HL-60 (cell line): ENCODE results near the gene COL25A1.

Source experiments
- POLR2AphosphoS5 ChIP-seq: IDR thresholded peaks from 2 replicates; pipeline ENCODE4 v1.6.1; 2012; ENCODE audit warnings: low read depth
- TF ChIP-seq, protein P1 (sequence below): IDR thresholded peaks from one replicate; pipeline ENCODE4 v1.5.1; 2011; ENCODE audit warnings: low read length, control low read depth, inconsistent platforms; ENCODE audit not compliant: insufficient read depth
- TF ChIP-seq, protein P2 (sequence below): IDR thresholded peaks from 2 replicates; pipeline ENCODE4 v1.6.1; 2012; ENCODE audit warnings: low read depth; ENCODE audit not compliant: insufficient replicate concordance

DNA sequence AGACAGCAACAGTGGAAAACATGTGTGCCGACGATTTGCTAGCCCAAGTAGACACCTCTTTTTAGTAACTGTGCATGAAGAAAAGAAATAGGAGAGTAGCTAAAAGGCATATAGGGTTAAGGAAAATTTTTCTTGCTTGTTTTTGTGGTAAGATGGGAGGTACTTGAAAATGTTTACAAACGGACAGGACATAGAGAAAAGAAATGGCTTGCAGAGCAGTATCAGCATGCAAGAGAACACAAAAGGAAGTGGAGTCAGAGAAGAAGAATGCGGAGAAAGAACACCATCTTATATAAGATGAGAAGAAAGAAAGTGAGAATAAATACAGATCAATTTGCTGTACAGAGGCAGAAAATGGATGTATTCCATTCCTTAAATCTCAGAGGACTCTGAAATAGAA lies 275.9 kb downstream of the COL25A1 start:
- TF ChIP-seq, protein P1, sequence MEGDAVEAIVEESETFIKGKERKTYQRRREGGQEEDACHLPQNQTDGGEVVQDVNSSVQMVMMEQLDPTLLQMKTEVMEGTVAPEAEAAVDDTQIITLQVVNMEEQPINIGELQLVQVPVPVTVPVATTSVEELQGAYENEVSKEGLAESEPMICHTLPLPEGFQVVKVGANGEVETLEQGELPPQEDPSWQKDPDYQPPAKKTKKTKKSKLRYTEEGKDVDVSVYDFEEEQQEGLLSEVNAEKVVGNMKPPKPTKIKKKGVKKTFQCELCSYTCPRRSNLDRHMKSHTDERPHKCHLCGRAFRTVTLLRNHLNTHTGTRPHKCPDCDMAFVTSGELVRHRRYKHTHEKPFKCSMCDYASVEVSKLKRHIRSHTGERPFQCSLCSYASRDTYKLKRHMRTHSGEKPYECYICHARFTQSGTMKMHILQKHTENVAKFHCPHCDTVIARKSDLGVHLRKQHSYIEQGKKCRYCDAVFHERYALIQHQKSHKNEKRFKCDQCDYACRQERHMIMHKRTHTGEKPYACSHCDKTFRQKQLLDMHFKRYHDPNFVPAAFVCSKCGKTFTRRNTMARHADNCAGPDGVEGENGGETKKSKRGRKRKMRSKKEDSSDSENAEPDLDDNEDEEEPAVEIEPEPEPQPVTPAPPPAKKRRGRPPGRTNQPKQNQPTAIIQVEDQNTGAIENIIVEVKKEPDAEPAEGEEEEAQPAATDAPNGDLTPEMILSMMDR: no peak
- TF ChIP-seq, protein P2, sequence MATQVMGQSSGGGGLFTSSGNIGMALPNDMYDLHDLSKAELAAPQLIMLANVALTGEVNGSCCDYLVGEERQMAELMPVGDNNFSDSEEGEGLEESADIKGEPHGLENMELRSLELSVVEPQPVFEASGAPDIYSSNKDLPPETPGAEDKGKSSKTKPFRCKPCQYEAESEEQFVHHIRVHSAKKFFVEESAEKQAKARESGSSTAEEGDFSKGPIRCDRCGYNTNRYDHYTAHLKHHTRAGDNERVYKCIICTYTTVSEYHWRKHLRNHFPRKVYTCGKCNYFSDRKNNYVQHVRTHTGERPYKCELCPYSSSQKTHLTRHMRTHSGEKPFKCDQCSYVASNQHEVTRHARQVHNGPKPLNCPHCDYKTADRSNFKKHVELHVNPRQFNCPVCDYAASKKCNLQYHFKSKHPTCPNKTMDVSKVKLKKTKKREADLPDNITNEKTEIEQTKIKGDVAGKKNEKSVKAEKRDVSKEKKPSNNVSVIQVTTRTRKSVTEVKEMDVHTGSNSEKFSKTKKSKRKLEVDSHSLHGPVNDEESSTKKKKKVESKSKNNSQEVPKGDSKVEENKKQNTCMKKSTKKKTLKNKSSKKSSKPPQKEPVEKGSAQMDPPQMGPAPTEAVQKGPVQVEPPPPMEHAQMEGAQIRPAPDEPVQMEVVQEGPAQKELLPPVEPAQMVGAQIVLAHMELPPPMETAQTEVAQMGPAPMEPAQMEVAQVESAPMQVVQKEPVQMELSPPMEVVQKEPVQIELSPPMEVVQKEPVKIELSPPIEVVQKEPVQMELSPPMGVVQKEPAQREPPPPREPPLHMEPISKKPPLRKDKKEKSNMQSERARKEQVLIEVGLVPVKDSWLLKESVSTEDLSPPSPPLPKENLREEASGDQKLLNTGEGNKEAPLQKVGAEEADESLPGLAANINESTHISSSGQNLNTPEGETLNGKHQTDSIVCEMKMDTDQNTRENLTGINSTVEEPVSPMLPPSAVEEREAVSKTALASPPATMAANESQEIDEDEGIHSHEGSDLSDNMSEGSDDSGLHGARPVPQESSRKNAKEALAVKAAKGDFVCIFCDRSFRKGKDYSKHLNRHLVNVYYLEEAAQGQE: no peak
- TF ChIP-seq POLR2AphosphoS5: no peak
